ENCODE data around the gene ALG2. TPM values are rescaled to one million over a fixed set of nuclear protein-coding genes. Genes with fewer than 3 reads are reported as not detected.

ALG2 gene
- total RNA-seq, 1 donor, result 24.5 TPM

DNA sequence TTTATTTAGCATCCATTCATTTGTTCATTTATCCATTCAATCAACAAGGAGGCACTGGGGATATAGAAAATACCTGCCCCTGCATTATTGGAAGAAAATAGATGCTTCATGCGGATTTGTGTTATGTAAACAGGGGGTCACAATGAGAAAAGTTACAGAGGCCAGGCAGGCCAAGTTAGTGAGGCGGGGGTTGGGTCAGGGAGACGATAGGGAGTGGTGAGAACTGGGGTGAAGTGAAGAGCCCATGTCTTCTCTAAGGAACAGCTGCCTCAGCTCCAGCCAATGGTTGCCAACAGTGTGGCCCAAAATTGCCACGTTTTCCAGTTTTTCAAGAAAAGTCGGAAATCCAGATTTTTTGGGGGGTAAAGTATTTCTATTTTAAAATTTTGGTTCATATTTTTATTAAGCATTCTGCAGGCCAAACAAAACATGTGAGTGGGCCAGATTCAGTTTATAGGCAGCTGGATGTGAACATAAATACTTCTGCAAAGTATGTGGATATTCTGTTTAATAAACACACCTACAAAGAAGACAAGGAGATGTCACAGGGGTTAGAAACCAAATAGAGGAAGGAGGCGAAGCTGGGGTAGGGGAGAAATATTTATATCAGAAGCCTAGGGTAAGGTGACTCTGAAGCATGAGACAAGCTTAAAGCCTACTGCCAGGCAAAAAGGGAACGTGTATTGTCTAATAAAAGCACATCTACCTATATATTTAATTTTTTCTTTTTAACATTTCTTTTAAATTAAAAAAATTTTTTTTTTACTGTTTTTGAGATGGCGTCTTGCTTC, 44.0 kb downstream of the ALG2 start:
- Histone ChIP-seq H3K4me1 (ENCODE audit: insufficient read depth, low read length) (peaks cover 10% of the 10 kb centered on the region), H3K27me3 (ENCODE audit: insufficient read depth, low read length) (no peaks in the 10 kb centered on the region), H3K4me3 (ENCODE audit: low read length) (no peak overlapping the region), H3K9me3 (ENCODE audit: low read depth, low read length) (no peaks in the 10 kb centered on the region)

DNA sequence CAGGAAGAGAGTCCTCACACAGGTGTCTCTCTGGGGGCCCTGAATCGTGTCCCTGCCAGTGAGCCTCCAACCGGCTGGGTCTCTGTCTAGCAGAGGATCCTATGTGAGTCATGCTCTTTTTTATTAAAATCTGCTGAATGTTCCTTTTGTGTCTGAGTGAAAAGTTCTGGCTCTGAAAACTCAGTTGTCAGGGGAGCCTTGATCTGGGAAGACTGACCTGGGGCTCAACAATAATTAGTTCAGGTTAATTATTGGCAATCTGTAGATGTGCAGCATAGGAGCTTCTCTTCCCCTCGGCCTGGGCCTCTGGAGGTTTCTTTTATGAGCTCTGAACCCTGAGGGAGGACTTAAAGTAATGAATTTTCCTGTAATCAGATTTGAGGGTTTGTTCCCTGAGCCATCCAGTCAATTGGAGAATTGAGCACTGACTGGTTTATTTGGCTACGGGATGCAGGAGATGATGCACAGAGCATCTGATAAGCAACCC, 45.2 kb downstream of the ALG2 start:
- Histone ChIP-seq H3K4me3 (ENCODE audit: low read length) (no peak overlapping the region), H3K9me3 (ENCODE audit: low read depth, low read length) (no peaks in the 10 kb centered on the region), H3K27me3 (ENCODE audit: insufficient read depth, low read length) (no peaks in the 10 kb centered on the region), H3K4me1 (ENCODE audit: insufficient read depth, low read length) (peaks cover 5% of the 10 kb centered on the region)

DNA sequence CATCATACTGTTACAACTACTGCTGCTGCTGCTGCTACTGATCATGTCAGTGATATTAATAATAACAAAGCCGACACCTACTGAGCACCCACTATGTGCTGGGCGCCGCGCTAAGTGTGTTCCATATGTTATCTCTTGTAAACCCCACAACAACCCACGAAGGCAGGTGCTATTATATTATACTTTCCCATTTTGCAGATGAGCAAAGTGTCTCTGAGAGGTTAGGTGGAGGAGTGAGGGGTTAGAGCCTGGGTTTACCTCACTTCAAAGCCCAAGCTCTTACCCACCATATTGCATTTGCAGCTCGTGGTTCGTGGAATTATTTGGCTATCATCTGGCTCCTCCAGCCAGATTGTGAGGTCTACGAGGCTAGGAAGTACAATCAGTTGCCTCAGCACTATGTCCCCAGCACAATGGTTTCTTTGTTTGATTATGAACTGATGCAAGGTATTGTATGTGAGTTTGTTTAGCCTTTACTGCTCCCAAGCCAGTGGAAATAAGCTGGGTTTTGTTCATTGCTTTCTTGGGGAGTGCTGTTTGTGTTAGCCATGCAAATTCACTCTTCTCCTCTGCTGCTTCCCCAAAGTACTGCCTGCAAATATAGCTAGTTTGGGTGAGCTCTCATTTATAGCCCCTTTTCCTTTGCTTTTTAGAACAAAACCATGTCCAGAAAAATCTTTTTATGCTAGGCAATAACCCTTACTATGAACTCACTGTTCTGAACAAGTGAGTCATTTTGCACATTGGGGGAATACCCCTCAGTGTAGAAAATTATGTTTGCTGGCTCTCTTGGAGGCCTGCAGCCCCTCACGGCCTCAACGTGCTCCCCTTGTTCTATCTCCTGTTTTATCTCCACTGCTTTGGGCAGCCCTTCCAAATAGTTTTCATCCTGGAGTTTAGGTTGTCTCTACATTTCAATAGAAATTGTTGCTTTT, 47.9 kb downstream of the ALG2 start:
- no peaks in the 10 kb centered on the region for H3K27me3 ChIP-seq (ENCODE audit: insufficient read depth, low read length)
- H3K4me1 ChIP-seq (ENCODE audit: insufficient read depth, low read length), result no peaks in the 10 kb centered on the region
- H3K9me3 ChIP-seq (ENCODE audit: low read depth, low read length), result no peaks in the 10 kb centered on the region
- H3K4me3 ChIP-seq (ENCODE audit: low read length), result no peak overlapping the region

DNA sequence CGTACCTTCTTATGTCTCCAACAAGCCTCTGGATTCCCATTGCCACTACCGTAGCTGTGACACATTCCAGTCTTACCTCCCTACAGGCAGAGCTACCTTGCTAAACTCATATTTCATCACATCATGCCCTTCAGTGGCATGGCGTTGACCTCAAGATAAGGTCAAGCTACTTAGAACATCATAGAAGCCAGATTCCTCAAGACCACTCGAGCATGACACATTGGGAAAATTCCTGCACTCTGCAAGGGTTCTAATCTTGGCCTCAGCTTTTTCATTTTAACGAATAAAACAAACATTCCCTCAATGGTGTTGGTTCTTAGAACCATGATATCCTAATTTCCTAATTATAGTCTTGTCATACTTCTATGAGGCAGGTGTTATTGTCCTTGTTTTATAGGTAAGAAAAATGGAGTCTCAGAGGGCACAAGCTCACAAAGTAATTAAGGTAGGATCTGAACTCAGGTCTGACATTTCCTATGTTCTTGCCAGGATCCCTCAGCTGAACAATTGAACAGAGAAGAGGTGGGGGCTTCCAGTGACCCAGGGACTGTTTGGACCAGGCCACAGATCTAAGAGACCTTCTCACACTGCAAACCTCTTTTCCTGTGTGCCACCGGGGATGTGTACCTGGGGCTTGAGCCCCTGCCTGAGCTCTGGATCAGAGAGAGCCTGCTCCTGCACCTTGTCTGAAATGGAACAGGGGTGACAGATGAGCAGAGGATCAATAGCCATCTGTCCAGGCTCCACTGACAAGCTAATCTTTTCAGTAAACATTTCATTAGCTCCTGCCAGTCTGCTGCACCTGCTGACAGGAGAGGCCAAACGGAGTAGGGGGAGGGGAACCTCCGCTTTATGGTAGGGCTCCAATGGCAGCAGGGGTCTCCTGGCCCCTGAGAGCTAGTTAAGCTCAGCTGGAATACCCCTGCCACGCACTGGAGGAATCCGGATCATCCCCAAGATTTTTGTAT, 49.3 kb downstream of the ALG2 start:
- Histone ChIP-seq H3K4me3 (ENCODE audit: low read length) (no peak overlapping the region), H3K27me3 (ENCODE audit: insufficient read depth, low read length) (no peaks in the 10 kb centered on the region), H3K4me1 (ENCODE audit: insufficient read depth, low read length) (peaks cover 7% of the 10 kb centered on the region), H3K9me3 (ENCODE audit: low read depth, low read length) (no peaks in the 10 kb centered on the region)

DNA sequence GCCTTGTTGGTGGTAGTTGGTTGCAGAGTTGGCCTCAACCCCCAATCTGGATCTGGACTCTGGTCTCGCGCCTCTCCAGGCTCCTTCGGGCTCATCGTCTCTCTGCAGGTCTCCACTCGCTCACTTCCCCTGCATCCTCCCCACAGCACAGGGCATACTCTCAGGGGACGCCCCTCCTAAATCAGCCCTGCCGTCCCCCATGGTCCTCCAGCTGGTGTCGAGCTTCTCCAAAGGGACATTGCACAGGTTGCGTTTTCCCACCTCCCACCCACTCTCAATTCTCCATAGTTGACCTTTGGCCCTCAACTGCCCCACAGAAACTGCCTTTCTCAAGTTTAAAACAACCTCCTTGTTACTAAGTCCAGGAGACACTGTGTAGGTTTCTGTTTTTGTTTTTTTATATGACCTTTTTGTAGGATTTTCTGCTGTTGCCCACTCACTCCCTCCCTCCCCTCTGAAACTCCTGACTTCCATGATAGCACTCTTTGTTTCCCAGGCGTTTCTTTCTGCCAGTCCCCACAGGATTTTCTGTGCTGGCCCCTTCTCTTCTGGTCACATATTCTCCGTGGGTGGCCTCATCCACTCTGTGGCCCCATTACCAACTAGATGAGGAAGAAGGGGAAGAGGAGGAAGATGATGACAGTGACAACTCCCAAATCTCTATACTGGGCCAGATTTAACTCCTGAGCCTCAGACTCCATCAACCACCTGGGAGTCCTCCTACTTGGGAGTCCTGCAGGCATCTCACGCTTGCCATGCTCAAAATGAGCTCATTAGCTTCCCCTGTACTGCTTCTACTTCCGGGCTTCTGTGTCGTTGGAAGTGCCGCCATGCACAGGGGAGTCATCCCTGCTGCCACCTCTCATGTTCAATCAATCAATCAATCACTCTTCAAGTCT, 50.3 kb downstream of the ALG2 start:
- Histone ChIP-seq H3K4me1 (ENCODE audit: insufficient read depth, low read length) (peaks cover 7% of the 10 kb centered on the region), H3K27me3 (ENCODE audit: insufficient read depth, low read length) (no peaks in the 10 kb centered on the region), H3K9me3 (ENCODE audit: low read depth, low read length) (no peaks in the 10 kb centered on the region), H3K4me3 (ENCODE audit: low read length) (no peak overlapping the region)

DNA sequence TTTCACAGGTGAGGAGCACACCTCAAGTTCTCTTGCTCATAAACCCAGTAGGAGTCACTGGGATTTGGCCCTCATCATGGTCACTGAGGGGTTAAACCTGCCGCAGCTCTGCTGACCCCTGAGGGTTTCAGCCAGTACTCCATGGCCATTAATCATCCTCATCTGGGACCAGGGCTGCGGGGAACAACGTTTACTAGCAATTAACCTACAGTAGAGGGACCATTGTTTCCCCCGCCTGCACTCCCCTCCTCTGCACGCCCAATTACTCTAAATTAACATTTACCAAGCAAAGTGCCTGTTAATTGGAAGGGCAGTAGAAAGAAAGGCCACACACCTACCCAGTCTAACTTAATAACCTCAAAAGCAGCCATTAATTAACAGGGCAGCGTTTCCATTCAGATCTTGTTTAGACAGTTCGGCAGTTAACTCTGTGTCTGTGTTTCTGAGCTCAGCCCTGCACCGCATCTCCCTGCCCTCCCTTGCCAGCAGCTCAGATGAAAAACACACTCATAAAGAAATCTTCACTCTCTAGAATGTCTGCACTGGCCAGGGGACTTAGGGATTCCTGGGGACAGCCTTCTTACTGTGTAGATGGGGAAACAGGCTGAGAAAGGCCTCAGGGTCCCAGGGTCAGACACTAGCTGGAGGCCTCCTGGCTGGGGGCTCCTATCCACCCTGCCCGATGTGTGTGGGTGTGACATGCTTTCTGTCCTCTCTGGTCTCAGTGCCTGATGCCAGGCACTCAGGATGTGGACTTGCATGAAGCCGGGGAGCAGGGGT, 51.6 kb downstream of the ALG2 start:
- H3K9me3 ChIP-seq (ENCODE audit: low read depth, low read length), result no peaks in the 10 kb centered on the region
- H3K4me3 ChIP-seq (ENCODE audit: low read length), result no peak overlapping the region
- no peaks in the 10 kb centered on the region for H3K27me3 ChIP-seq (ENCODE audit: insufficient read depth, low read length)
- peaks cover 7% of the 10 kb centered on the region for H3K4me1 ChIP-seq (ENCODE audit: insufficient read depth, low read length)

DNA sequence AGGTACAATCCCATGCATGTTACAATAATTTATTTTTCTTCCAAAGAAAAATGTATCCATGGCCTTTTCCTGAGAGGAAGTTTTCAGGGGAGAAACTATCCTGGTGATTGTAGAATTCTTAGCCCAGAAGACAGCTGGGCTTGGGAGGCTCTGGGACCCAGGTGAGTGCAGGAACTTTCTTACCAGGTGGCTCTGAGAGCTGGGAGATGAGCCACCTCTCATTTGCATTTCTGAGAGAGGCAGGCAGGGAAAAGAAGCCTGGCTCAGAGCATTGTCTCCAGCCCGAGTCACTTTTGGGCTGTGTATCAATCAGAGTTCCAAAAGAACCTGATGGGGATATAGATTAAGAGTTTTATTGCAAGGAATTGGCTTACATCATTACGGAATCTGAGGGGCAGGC, 52.7 kb downstream of the ALG2 start:
- Histone ChIP-seq H3K4me3 (ENCODE audit: low read length) (no peak overlapping the region), H3K4me1 (ENCODE audit: insufficient read depth, low read length) (peaks cover 7% of the 10 kb centered on the region), H3K27me3 (ENCODE audit: insufficient read depth, low read length) (no peaks in the 10 kb centered on the region), H3K9me3 (ENCODE audit: low read depth, low read length) (no peaks in the 10 kb centered on the region)

DNA sequence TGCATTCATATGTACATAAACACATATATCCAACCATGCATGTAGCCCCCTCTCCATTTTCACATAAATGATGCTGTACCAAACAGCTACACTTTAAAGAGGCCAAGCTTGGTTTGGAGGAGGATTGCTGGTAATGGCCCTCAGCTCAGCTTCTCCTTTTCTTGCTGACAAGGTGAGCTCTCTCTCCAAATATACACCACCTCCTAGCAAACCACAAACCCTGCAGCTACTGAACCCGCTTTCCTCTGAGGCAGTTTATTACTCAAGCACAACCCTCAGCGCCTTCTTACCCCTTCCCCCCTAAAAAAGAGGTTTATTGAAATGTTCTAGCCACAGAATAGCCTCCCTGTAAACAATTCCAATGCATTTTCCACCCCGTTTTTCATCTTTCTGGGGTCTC, 54.0 kb downstream of the ALG2 start:
- H3K4me1 ChIP-seq (ENCODE audit: insufficient read depth, low read length), result peaks cover 7% of the 10 kb centered on the region

DNA sequence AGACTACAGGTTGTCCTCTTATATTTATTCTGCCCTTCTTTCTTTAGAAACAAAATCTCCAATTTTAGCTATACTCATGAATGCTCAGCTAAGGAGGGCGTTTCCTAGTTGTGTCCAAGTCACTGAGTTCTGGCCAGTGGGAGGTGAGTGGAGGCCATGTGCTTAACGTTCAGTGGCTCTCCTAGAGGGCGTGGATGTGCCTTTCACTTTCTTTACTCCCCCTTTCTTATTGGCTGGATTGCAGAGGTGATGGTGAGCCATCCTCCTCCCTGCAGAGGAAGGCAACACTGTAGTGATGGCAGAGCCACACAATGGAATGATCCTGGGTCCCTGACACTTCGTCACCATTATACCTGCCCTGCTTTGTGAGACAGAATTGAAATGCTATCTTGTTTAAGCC, 54.6 kb downstream of the ALG2 start:
- H3K9me3 ChIP-seq (ENCODE audit: low read depth, low read length), result no peaks in the 10 kb centered on the region
- H3K4me1 ChIP-seq (ENCODE audit: insufficient read depth, low read length), result peaks cover 7% of the 10 kb centered on the region
- no peaks in the 10 kb centered on the region for H3K27me3 ChIP-seq (ENCODE audit: insufficient read depth, low read length)
- H3K4me3 ChIP-seq (ENCODE audit: low read length), result no peak overlapping the region

More for the DNA sequence above, 54.0 kb downstream of the ALG2 start:
- no peaks in the 10 kb centered on the region for H3K9me3 ChIP-seq (ENCODE audit: low read depth, low read length)
- H3K4me3 ChIP-seq (ENCODE audit: low read length), result no peak overlapping the region
- H3K27me3 ChIP-seq (ENCODE audit: insufficient read depth, low read length), result no peaks in the 10 kb centered on the region

Other genes starting within 250 kb of the ALG2 start
- 31.3 TPM for gene TGFBR1, start 116.8 kb downstream of the ALG2 start, total RNA-seq
- 48.6 TPM for gene SEC61B, start 340 bp upstream of the ALG2 start, total RNA-seq